ENCODE results near the gene LRRC1. TPM values are rescaled to one million over a fixed set of nuclear protein-coding genes. Genes with fewer than 3 reads are reported as not detected.

Gene LRRC1
- total and polyA plus RNA-seq, 9 donors: 6.4 to 11.7 (median 8.0) TPM

DNA sequence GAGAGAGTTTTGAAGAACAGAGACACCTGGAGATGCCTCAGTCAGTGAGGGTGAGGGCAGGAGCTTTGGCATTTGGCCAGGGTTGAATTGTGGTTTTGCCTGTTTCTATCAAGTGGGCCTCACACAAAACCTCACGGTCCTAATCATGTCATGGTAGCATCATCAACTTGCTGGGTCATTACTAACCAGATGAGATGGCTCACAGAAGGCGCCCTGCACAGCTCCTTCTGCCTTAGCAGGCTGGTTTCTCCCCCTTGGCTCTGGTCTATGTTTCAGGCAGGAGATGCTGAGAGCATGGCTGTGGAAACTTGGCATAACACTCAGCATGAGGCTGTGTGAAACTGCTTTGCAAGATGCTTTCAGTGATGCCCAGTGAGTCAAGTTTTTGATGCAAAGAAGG lies 99.3 kb downstream of the LRRC1 start:
- Histone ChIP-seq H3K4me3 (ENCODE audit: low read length) (no peak overlapping the region), H3K36me3 (ENCODE audit: control insufficient read depth, insufficient read depth, low read length) (no peaks in the 10 kb centered on the region), H3K27ac (ENCODE audit: low read length) (no peak overlapping the region), H3K4me1 (ENCODE audit: control insufficient read depth, insufficient read depth, low read length) (no peaks in the 10 kb centered on the region), H3K27me3 (ENCODE audit: control insufficient read depth, insufficient read depth, low read length) (no peaks in the 10 kb centered on the region), H3K9me3 (replicated peaks; ENCODE audit: control insufficient read depth, low read depth, low read length) (no peaks in the 10 kb centered on the region)
- 61% methylated on average over 2 of the region's 2 CpGs for WGBS (ENCODE audit: insufficient coverage)
- peak; percentile 81 for DNase-seq

DNA sequence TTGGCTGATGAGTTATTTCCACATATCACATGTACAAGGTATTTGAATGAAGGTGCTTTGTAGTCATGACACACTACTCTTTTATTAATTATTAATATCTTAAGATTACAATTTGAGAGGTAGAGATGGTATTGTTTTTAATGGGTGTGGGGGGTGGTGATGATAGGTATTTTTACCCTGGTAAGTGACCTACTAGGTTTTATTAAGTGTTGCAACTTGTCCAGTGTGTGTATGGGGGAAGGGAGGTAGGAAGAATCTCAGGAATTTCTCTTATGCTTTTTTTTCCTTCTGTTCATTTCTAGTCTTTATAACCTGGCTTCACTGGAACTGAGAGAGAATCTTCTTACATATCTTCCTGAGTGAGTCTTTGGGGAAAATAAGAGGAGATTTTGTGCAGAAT lies 101.4 kb downstream of the LRRC1 start:
- Histone ChIP-seq H3K27me3 (ENCODE audit: control insufficient read depth, insufficient read depth, low read length) (no peaks in the 10 kb centered on the region), H3K9me3 (replicated peaks; ENCODE audit: control insufficient read depth, low read depth, low read length) (no peaks in the 10 kb centered on the region), H3K4me1 (ENCODE audit: control insufficient read depth, insufficient read depth, low read length) (no peaks in the 10 kb centered on the region), H3K4me3 (ENCODE audit: low read length) (no peak overlapping the region), H3K36me3 (ENCODE audit: control insufficient read depth, insufficient read depth, low read length) (no peaks in the 10 kb centered on the region), H3K27ac (ENCODE audit: low read length) (no peak overlapping the region)
- DNase-seq: peak; percentile 34

DNA sequence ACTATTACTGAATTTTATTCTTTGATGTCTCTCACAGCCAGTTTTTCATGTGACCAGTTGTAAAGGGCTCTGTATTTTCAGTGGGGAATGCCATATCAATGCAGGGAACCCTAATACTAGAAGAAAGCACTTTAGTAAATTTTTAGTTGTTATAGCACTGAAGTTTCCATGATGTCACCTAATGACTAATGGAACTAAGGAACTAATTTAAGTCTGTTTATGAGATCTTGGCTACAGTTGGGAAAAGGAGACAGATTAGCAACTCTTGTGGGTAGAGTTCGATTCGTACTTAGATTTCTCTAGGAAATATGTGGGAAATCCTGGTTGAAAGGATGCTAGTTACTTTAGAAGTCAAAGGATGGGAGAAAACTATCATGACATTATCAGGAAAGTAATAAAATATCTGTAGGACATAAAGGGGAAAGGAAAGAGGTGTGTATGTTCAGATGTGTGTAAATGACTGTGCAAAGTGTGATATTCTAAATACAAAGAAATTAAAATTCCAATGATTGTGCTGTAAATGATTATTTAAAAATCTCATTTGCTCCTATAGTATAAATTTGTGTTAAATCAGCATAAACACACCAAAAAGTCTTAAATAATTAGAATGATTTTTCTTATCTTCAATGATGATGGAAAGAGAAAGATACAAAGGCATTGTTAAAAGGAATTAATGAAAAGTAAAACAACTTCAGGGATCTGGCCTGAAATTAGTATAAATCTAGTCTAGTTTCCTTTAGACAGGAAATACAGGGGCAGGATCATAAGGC lies 103.4 kb downstream of the LRRC1 start:
- Histone ChIP-seq H3K4me1 (ENCODE audit: control insufficient read depth, insufficient read depth, low read length) (no peaks in the 10 kb centered on the region), H3K36me3 (ENCODE audit: control insufficient read depth, insufficient read depth, low read length) (peaks cover 3% of the 10 kb centered on the region), H3K4me3 (ENCODE audit: low read length) (no peak overlapping the region), H3K27me3 (ENCODE audit: control insufficient read depth, insufficient read depth, low read length) (no peaks in the 10 kb centered on the region), H3K9me3 (replicated peaks; ENCODE audit: control insufficient read depth, low read depth, low read length) (no peaks in the 10 kb centered on the region), H3K27ac (ENCODE audit: low read length) (no peak overlapping the region)
- WGBS (ENCODE audit: insufficient coverage): no CpG with 5 or more reads among the region's 2 CpGs
- DNase-seq: no peak

DNA sequence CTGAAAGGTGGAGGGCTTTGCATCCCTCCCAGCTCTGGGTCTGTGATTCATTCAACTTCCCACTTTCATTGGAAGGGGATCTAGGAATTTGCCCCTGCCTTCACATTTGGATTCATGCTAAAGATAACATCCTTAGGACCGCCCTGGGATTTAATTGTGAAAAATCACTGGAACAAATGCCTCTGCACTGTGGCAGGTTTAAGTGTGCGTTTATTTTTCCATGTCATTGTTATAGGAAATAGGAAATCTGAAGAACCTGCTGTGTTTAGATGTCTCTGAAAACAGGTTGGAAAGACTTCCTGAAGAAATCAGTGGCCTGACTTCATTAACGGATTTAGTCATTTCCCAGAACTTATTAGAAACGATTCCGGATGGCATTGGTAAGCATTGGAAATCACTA lies 104.7 kb downstream of the LRRC1 start:
- no peak overlapping the region for H3K4me3 ChIP-seq (ENCODE audit: low read length)
- WGBS (ENCODE audit: insufficient coverage): 87% methylated on average over 4 of the region's 5 CpGs
- H3K9me3 ChIP-seq (replicated peaks; ENCODE audit: control insufficient read depth, low read depth, low read length): no peaks in the 10 kb centered on the region
- no peak overlapping the region for H3K27ac ChIP-seq (ENCODE audit: low read length)
- no peaks in the 10 kb centered on the region for H3K4me1 ChIP-seq (ENCODE audit: control insufficient read depth, insufficient read depth, low read length)
- DNase-seq: no peak
- H3K36me3 ChIP-seq (ENCODE audit: control insufficient read depth, insufficient read depth, low read length): peaks cover 3% of the 10 kb centered on the region
- no peaks in the 10 kb centered on the region for H3K27me3 ChIP-seq (ENCODE audit: control insufficient read depth, insufficient read depth, low read length)

DNA sequence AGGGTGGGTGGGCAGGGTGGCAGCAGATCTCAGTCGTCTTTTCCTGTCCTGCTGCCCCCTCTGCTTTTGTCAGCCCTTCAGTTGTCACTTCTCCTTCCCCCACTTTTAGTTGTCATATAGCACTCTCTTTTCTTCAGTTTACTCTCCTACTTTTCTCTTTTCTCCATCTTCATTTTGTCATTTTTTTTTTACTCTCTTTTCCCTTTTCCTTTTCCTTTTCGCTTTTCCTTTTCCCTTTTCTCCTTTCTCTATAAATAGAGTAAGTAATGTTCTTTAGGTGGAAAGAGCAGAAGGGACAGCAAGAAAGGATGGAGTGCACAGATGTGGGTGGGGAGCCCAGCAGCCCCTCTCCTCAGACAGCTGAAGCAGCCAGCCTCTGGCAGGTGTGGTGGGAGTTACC lies 108.6 kb downstream of the LRRC1 start:
- WGBS (ENCODE audit: insufficient coverage): 92% methylated on average over 1 of the region's 2 CpGs
- no peaks in the 10 kb centered on the region for H3K4me1 ChIP-seq (ENCODE audit: control insufficient read depth, insufficient read depth, low read length)
- no peak overlapping the region for H3K4me3 ChIP-seq (ENCODE audit: low read length)
- no peaks in the 10 kb centered on the region for H3K27me3 ChIP-seq (ENCODE audit: control insufficient read depth, insufficient read depth, low read length)
- no peaks in the 10 kb centered on the region for H3K9me3 ChIP-seq (replicated peaks; ENCODE audit: control insufficient read depth, low read depth, low read length)
- H3K27ac ChIP-seq (ENCODE audit: low read length): no peak overlapping the region
- H3K36me3 ChIP-seq (ENCODE audit: control insufficient read depth, insufficient read depth, low read length): peaks cover 6% of the 10 kb centered on the region
- DNase-seq: no peak

DNA sequence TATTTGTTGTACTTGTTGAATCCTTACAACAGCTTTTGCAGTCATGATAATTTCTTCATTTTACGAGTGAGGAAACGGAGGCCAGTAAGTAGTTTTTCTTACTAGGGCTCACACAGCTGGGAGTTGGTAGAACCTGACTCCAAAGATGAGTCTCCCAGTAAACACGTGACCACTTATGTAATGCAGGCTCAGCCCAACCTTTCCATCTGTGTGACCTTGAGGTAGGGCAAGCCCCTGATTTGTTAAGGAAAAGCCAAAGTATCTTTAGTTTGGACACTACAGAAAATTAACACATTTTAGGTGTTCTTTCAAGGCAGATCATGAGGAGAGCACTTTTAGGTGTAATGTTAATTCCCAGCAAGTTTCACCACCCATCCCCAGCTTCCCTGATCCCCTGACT lies 111.3 kb downstream of the LRRC1 start:
- H3K4me3 ChIP-seq (ENCODE audit: low read length): no peak overlapping the region
- no peak for DNase-seq
- no peaks in the 10 kb centered on the region for H3K27me3 ChIP-seq (ENCODE audit: control insufficient read depth, insufficient read depth, low read length)
- H3K27ac ChIP-seq (ENCODE audit: low read length): no peak overlapping the region
- peaks cover 8% of the 10 kb centered on the region for H3K36me3 ChIP-seq (ENCODE audit: control insufficient read depth, insufficient read depth, low read length)
- H3K4me1 ChIP-seq (ENCODE audit: control insufficient read depth, insufficient read depth, low read length): no peaks in the 10 kb centered on the region
- WGBS (ENCODE audit: insufficient coverage): 85% methylated on average over 2 of the region's 3 CpGs
- no peaks in the 10 kb centered on the region for H3K9me3 ChIP-seq (replicated peaks; ENCODE audit: control insufficient read depth, low read depth, low read length)

DNA sequence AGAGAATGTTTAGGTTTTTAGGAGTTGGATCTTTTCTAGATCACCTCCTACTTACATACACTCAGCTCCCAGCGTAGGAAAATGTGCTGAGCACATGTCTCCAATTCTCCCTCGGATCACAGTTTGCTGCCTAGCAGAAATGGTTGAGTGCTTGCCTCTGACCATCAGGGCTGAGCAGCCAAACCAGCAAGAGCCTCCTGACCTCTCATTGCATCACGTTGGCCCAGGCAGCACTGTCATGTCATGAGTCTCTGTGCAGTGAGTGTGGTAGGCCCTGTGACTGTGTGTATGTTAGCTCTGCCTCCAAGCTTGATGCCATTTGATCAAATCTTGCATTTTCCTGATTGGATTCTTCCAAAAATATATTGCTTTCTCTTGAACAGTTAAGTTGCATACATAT lies 112.0 kb downstream of the LRRC1 start:
- no peak overlapping the region for H3K4me3 ChIP-seq (ENCODE audit: low read length)
- H3K4me1 ChIP-seq (ENCODE audit: control insufficient read depth, insufficient read depth, low read length): no peaks in the 10 kb centered on the region
- no peak overlapping the region for H3K27ac ChIP-seq (ENCODE audit: low read length)
- H3K36me3 ChIP-seq (ENCODE audit: control insufficient read depth, insufficient read depth, low read length): peaks cover 8% of the 10 kb centered on the region
- no peak for DNase-seq
- no peaks in the 10 kb centered on the region for H3K27me3 ChIP-seq (ENCODE audit: control insufficient read depth, insufficient read depth, low read length)
- 0% methylated on average over 1 of the region's 3 CpGs for whole genome bisulfite sequencing (ENCODE audit: insufficient coverage)
- H3K9me3 ChIP-seq (replicated peaks; ENCODE audit: control insufficient read depth, low read depth, low read length): no peaks in the 10 kb centered on the region

DNA sequence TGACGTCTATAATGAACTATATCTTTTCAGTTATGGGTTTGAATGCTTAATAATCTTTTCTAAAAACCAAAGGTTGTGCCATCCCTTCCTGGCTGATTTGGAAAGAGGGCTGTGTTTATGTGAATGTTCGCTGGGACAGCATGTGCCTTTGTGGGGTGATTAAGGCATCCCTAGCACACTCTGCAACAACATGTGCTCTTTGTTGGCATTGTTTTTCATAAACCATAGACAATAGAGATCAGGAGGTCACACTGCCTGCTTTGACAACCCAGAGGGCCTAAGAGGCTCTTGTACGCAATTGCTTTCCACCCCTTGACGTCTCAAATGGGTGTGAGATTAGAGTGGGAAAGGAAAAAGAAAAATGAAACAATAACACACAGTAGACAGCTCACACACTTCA lies 116.0 kb downstream of the LRRC1 start:
- DNase-seq: no peak
- H3K9me3 ChIP-seq (replicated peaks; ENCODE audit: control insufficient read depth, low read depth, low read length): no peaks in the 10 kb centered on the region
- H3K27ac ChIP-seq (ENCODE audit: low read length): no peak overlapping the region
- H3K4me1 ChIP-seq (ENCODE audit: control insufficient read depth, insufficient read depth, low read length): no peaks in the 10 kb centered on the region
- no CpG with 5 or more reads among the region's 4 CpGs for WGBS (ENCODE audit: insufficient coverage)
- H3K36me3 ChIP-seq (ENCODE audit: control insufficient read depth, insufficient read depth, low read length): peaks cover 5% of the 10 kb centered on the region
- no peaks in the 10 kb centered on the region for H3K27me3 ChIP-seq (ENCODE audit: control insufficient read depth, insufficient read depth, low read length)
- no peak overlapping the region for H3K4me3 ChIP-seq (ENCODE audit: low read length)

DNA sequence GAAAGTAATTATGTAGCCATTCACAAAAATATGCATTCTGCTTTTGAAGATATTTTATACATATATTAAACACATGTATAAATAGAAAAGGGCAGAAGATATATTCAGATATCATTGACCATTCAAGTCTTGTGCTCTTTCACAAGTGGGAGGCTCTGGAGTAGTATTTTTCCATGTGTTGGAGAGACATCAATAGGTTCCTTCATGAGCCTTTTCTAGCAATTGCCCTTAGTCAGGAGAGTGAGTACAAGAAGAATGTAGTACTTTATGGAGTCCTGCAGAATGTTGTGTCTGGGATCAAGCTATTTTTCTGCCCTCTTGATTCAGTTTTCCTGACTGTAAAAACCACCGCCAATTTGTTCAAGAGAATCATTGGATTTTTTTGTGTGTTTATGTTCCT lies 117.9 kb downstream of the LRRC1 start:
- DNase-seq: no peak
- H3K4me3 ChIP-seq (ENCODE audit: low read length): no peak overlapping the region
- no CpG with 5 or more reads among the region's 1 CpG for WGBS (ENCODE audit: insufficient coverage)
- H3K27me3 ChIP-seq (ENCODE audit: control insufficient read depth, insufficient read depth, low read length): no peaks in the 10 kb centered on the region
- H3K9me3 ChIP-seq (replicated peaks; ENCODE audit: control insufficient read depth, low read depth, low read length): no peaks in the 10 kb centered on the region
- H3K36me3 ChIP-seq (ENCODE audit: control insufficient read depth, insufficient read depth, low read length): peaks cover 5% of the 10 kb centered on the region
- no peak overlapping the region for H3K27ac ChIP-seq (ENCODE audit: low read length)
- no peaks in the 10 kb centered on the region for H3K4me1 ChIP-seq (ENCODE audit: control insufficient read depth, insufficient read depth, low read length)

DNA sequence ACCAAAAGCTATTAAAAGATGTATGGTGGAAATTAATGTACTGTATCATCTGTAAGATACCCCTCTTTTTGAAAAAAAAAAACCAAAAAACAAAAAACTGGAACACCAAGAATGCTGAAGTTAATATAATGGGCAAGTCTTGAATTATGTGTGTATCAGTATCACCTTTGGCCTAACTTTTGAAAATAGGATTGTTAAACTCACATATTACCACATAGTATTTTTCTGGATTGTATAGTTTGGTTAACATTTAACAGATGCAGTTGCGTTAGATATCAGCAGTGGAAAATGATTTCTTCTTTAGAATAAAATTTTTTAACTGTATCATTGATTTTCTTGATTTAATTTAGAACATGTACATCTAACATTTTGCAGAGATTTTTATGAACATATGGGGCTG lies 118.5 kb downstream of the LRRC1 start:
- no CpG with 5 or more reads among the region's 1 CpG for WGBS (ENCODE audit: insufficient coverage)
- peaks cover 5% of the 10 kb centered on the region for H3K36me3 ChIP-seq (ENCODE audit: control insufficient read depth, insufficient read depth, low read length)
- no peak overlapping the region for H3K4me3 ChIP-seq (ENCODE audit: low read length)
- H3K27me3 ChIP-seq (ENCODE audit: control insufficient read depth, insufficient read depth, low read length): no peaks in the 10 kb centered on the region
- no peak for DNase-seq
- H3K27ac ChIP-seq (ENCODE audit: low read length): no peak overlapping the region
- no peaks in the 10 kb centered on the region for H3K4me1 ChIP-seq (ENCODE audit: control insufficient read depth, insufficient read depth, low read length)
- H3K9me3 ChIP-seq (replicated peaks; ENCODE audit: control insufficient read depth, low read depth, low read length): no peaks in the 10 kb centered on the region

All from muscle of leg (tissue), 11 donors.